T-helper 2 cell treated with Interferon-gamma antibody and Interleukin-4, amounts not matched to agents 100 ng/mL and 5 ng/mL, for 36 hours (primary cell): ENCODE measurements around the gene LMOD3. TPM values are rescaled to one million over a fixed set of nuclear protein-coding genes. Genes with fewer than 3 reads are reported as not detected.

Experiments used
- intact Hi-C: fragments of 100-400 bp; cut with micrococcal nuclease; formaldehyde crosslinking; loops from one replicate; pipeline ENCODE4 v1.15.1; 2023
- total RNA-seq: library from RNA; stranded (reverse); gene quantifications from 2 replicates; pipeline ENCODE4 v1.2.3, GENCODE V29; 2022

LMOD3 gene
- total RNA-seq, 1 donor from 2014 or later, result not detected

DNA sequence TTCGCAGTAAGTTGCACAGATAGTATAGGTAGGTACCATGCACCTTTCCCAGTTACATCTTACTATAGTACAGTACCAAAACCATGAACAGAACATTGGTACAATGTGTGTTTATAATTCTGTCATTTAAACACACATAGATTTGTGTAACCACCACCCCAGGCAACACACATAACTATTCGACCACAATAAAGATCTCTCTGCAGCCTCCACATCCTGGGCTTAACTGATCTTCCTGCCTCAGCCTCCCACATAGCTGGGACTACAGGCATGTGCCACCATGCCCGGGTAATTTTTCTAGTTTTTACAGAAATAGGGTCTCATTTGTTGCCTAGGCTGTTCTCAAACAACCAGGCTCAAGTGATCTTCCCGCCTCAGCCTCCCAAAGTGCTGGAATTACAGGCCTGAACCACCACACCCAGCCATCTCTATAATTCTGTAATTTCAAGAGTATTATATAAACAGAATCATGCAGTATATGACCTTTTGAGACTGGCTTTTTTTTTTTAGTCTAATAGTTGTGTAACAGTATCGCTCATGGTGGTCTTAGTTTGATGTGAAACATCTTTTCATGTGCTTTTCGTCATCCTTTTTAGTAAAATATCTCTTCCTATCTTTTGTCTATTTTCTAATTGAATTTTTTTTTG lies 57.0 kb downstream of the LMOD3 start:
- intact Hi-C loops, result no loop called here

DNA sequence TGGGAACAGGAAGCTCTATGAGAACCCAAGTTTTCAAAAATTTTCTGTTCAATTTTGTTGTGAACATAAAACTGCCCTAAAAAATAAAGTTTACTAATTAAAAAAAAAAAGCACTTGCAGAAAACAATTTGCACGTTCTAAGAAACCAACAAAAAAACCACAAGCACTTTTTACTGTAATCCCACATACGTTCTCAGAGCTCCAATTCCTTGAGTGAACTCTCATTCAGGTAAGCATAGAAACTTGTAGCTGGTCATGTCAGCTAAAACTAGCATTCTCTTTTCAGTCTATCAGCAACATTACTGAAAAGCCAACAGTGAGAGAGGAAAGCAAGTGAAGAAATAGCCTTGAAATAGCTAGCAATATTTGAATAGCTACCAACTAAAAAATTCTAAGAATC lies 58.8 kb downstream of the LMOD3 start:
- intact Hi-C loops, result no loop called here

DNA sequence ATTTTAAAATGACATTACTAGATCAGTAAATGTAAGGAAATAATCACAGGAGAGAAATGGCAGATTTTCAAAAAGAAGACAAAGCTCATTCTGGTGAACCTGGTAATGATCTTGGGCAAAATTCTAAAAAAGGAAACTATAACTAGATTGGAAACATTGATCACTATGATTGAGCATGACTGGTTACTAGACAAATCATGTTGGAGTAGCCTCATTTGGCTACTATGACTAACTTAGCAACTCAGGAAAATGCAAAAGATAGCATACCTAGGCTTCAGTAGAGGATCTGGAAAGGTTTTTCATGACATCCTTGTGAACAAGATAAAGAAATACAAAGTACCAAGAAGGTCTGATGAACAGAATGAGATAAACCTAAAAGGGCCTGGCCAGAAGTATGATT lies 62.7 kb downstream of the LMOD3 start:
- intact Hi-C loops, result no loop called here

DNA sequence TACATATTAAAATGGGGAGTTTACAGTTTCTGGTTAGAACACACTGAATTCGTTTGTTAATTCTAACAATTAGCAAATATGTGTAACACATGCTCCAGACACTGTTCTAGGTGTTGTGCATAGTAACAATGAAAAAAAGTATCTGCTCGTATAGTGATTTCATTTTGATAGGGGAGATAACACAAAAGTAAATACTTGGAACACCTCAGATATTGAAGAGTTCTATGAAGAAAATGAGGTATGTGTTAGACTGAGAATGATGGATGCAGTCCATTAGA lies 63.5 kb downstream of the LMOD3 start:
- intact Hi-C loops, result no loop called here

DNA sequence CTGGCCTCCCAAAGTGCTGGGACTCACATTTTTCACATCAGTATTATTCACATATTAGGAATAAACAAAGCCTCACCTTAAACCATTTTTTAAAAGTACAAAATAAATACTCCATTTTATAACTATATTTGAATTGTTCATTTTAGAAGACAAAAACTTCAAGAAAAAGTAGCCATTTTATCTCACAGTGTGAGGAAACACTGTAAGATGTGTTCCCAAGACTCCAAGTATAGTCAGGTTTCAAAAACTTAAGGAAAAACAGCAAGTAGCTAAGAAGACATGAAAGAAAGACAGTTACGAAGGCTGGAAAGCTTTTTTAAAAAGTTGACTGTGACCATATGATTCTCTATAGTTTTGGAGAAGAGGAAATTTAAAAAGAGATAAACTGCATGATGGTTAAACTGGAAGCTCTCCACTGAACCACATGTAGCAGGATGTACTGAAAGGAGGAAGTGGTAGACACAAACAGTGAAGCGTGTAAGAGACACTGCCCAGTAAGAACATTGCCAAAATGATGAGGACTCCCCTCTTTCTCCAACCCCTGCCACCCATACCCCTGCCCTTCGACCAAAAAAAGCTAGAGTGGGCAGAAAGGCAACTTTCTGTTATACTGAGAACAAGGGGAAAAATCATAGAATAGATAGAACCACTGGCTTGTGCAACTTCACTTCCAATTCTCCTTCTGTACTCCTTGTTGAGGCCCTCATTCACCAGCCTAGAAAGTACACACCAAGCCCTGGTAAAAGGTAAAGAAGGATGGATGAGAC lies 64.0 kb downstream of the LMOD3 start:
- intact Hi-C loops, result no loop called here

Other genes with a start within 250 kb of the LMOD3 start
- not detected in 2 replicates for gene TAFA4, start 190.0 kb downstream of the LMOD3 start, total RNA-seq
- gene EOGT, start 108.9 kb downstream of the LMOD3 start, total RNA-seq, result 14.2 and 15.0 TPM in 2 replicates
- 40.6 and 43.2 TPM in 2 replicates for gene TMF1, start 70.3 kb downstream of the LMOD3 start, total RNA-seq
- 114 TPM in 2 replicates for gene UBA3, start 42.2 kb downstream of the LMOD3 start, total RNA-seq
- 156 and 160 TPM in 2 replicates for gene ARL6IP5, start 37.7 kb downstream of the LMOD3 start, total RNA-seq